Measurements from ENCODE around the gene TGFB2. TPM values are rescaled to one million over a fixed set of nuclear protein-coding genes. Genes with fewer than 3 reads are reported as not detected.

The TGFB2 gene
- total and polyA plus RNA-seq, 2 donors (not counting 1 experiment from before 2014, with no cell fraction given), result 0.55 to 0.76 TPM

DNA sequence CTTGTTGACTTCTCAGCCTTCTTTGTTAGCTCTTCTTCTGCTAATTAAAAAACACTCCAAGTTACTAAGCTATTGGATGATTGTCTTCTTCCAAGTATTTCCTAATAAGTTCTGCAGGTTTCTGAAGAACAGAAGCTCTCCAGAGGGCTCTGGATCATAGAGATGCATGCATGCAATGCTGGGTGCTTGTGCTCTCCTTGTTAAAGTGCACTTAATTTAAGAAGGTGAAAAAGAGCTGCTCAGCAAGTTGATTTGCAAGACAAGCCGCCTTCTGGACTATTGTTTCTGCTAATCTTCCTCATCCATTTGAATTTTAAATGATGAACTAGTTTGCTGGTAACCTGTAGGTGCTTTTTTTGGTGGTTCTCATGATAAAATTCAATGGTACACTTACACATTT, 43.9 kb upstream of the TGFB2 start:
- Mint-ChIP-seq H3K4me3 (no peak overlapping the region), H3K4me1 (no peaks in the 10 kb centered on the region), H3K27me3 (no peaks in the 10 kb centered on the region), H3K27ac (no peak overlapping the region), H3K9me3 (ENCODE audit: insufficient read depth) (no peaks in the 10 kb centered on the region)
- DNase-seq, result no peak
- H3K4me3 ChIP-seq (ENCODE audit: control extremely low read depth in 1 of 5, extremely low read depth in 1 of 5, insufficient read depth in 1 of 5, low read depth in 2 of 5, low read length in 4 of 5), result no peak overlapping the region
- H3K9me3 ChIP-seq (ENCODE audit: control extremely low read depth in 1 of 3, control insufficient read depth in 2 of 3, insufficient read depth in 1 of 3, low read length in 2 of 3), result no peaks in the 10 kb centered on the region
- no peaks in the 10 kb centered on the region for H3K27me3 ChIP-seq (replicated peaks in 1 of 4; ENCODE audit: control extremely low read depth in 1 of 4, control insufficient read depth in 3 of 4, insufficient read depth in 4 of 4, low read length in 3 of 4)
- H3K4me2 ChIP-seq (replicated peaks; ENCODE audit: low read depth, low read length, poor library complexity, severe bottlenecking), result no peak overlapping the region
- ChIA-PET POLR2A (no interaction called here), CTCF (interaction anchor here (1.0 to 1.1 kb wide), 2 partner anchors 29 to 46 kb away, joined by 3 read pairs; no protein-coding TSS in a partner anchor)
- no peak overlapping the region for H3K27ac ChIP-seq (ENCODE audit: low read length in 2 of 2)
- no peak overlapping the region for H3K9ac ChIP-seq (ENCODE audit: low read length)
- WGBS (ENCODE audit: insufficient coverage), result no CpG with 5 or more reads among the region's 1 CpG
- intact Hi-C loops (cut with micrococcal nuclease), result no loop called here
- H2AFZ ChIP-seq (ENCODE audit: insufficient read depth, low read depth, low read length, poor library complexity, severe bottlenecking), result no peak overlapping the region
- H4K20me1 ChIP-seq (ENCODE audit: control insufficient read depth, insufficient read depth, low read length, poor library complexity, severe bottlenecking), result peaks cover 11% of the 10 kb centered on the region
- TF ChIP-seq, protein P1, sequence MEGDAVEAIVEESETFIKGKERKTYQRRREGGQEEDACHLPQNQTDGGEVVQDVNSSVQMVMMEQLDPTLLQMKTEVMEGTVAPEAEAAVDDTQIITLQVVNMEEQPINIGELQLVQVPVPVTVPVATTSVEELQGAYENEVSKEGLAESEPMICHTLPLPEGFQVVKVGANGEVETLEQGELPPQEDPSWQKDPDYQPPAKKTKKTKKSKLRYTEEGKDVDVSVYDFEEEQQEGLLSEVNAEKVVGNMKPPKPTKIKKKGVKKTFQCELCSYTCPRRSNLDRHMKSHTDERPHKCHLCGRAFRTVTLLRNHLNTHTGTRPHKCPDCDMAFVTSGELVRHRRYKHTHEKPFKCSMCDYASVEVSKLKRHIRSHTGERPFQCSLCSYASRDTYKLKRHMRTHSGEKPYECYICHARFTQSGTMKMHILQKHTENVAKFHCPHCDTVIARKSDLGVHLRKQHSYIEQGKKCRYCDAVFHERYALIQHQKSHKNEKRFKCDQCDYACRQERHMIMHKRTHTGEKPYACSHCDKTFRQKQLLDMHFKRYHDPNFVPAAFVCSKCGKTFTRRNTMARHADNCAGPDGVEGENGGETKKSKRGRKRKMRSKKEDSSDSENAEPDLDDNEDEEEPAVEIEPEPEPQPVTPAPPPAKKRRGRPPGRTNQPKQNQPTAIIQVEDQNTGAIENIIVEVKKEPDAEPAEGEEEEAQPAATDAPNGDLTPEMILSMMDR (IDR thresholded peaks at IDR 0.05), result no peak
- no peak for TF ChIP-seq EZH2 (IDR thresholded peaks at IDR 0.05; ENCODE audit: borderline replicate concordance, insufficient read depth, low read depth, low read length, poor library complexity, severe bottlenecking)
- H3K4me1 ChIP-seq (ENCODE audit: control insufficient read depth in 2 of 2, insufficient read depth in 2 of 2, low read length in 2 of 2), result no peaks in the 10 kb centered on the region
- ATAC-seq (ENCODE audit: low read depth), result no peak
- peaks cover 6 to 21% of the 10 kb centered on the region in 2 experiments for H3K36me3 ChIP-seq (replicated peaks in 1 of 2; ENCODE audit: control extremely low read depth in 1 of 2, control insufficient read depth in 1 of 2, extremely low read depth in 1 of 2, insufficient read depth in 2 of 2, low read length in 1 of 2)
- H3K79me2 ChIP-seq (ENCODE audit: control insufficient read depth, insufficient read depth, low read length), result peaks cover 31% of the 10 kb centered on the region

DNA sequence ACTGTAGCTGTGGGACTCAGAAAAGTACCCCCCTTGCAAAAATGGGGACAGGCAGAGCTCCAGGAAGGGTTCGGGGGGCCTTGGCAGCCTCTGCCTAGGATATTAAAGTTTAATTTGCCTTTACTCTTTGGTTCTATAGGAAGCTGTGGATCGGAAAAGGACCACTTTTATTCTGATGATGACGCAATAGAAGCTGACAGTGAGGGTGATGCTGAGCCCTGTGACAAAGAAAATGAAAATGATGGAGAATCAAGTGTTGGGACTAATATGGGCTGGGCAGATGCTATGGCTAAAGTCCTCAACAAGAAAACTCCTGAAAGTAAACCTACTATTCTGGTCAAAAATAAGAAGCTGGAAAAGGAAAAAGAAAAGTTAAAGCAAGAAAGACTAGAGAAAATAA, 43.0 kb upstream of the TGFB2 start:
- Mint-ChIP-seq H3K27ac (no peak overlapping the region), H3K4me3 (no peak overlapping the region)

More for the DNA sequence above, 43.0 kb upstream of the TGFB2 start:
- no peak overlapping the region for H2AFZ ChIP-seq (ENCODE audit: insufficient read depth, low read depth, low read length, poor library complexity, severe bottlenecking)
- H3K4me2 ChIP-seq (replicated peaks; ENCODE audit: low read depth, low read length, poor library complexity, severe bottlenecking), result no peak overlapping the region
- no peak overlapping the region for H3K9ac ChIP-seq (ENCODE audit: low read length)
- no peaks in the 10 kb centered on the region for H3K27me3 Mint-ChIP-seq
- peaks cover 8 to 21% of the 10 kb centered on the region in 2 experiments for H3K36me3 ChIP-seq (replicated peaks in 1 of 2; ENCODE audit: control extremely low read depth in 1 of 2, control insufficient read depth in 1 of 2, extremely low read depth in 1 of 2, insufficient read depth in 2 of 2, low read length in 1 of 2)
- no peaks in the 10 kb centered on the region for H3K27me3 ChIP-seq (replicated peaks in 1 of 4; ENCODE audit: control extremely low read depth in 1 of 4, control insufficient read depth in 3 of 4, insufficient read depth in 4 of 4, low read length in 3 of 4)
- no peak overlapping the region for H3K27ac ChIP-seq (ENCODE audit: low read length in 2 of 2)
- no peak overlapping the region for H3K4me3 ChIP-seq (ENCODE audit: control extremely low read depth in 1 of 5, extremely low read depth in 1 of 5, insufficient read depth in 1 of 5, low read depth in 2 of 5, low read length in 4 of 5)
- no peaks in the 10 kb centered on the region for H3K9me3 ChIP-seq (ENCODE audit: control extremely low read depth in 1 of 3, control insufficient read depth in 2 of 3, insufficient read depth in 1 of 3, low read length in 2 of 3)
- H3K4me1 ChIP-seq (ENCODE audit: control insufficient read depth in 2 of 2, insufficient read depth in 2 of 2, low read length in 2 of 2), result no peaks in the 10 kb centered on the region
- no peak for DNase-seq
- intact Hi-C loops (cut with micrococcal nuclease), result no loop called here
- POLR2A ChIA-PET, result no interaction called here
- CTCF ChIA-PET, result no interaction called here
- ATAC-seq (ENCODE audit: low read depth), result no peak
- peaks cover 11% of the 10 kb centered on the region for H4K20me1 ChIP-seq (ENCODE audit: control insufficient read depth, insufficient read depth, low read length, poor library complexity, severe bottlenecking)
- WGBS (ENCODE audit: insufficient coverage), result 100% methylated on average over 3 of the region's 3 CpGs
- H3K79me2 ChIP-seq (ENCODE audit: control insufficient read depth, insufficient read depth, low read length), result peaks cover 22% of the 10 kb centered on the region
- H3K9me3 Mint-ChIP-seq (ENCODE audit: insufficient read depth), result no peaks in the 10 kb centered on the region
- TF ChIP-seq, protein P1 (IDR thresholded peaks at IDR 0.05), result no peak
- TF ChIP-seq EZH2 (IDR thresholded peaks at IDR 0.05; ENCODE audit: borderline replicate concordance, insufficient read depth, low read depth, low read length, poor library complexity, severe bottlenecking), result no peak
- no peaks in the 10 kb centered on the region for H3K4me1 Mint-ChIP-seq
